GM19395 (cell line): ENCODE results near the gene ZNF684.
"Not testable (repeated sequence)": the region's sequence is repeated elsewhere in the genome, so short reads cannot be mapped to it uniquely, and the experiment has no call there.

ENCODE experiments used
- ATAC-seq: cut with Tn5 transposase; IDR thresholded peaks from one replicate; pipeline ENCODE4 v1.9.1; 2021; ENCODE audit warnings: mild to moderate bottlenecking, moderate library complexity; ENCODE audit not compliant: unreplicated experiment

The ZNF684 gene

DNA sequence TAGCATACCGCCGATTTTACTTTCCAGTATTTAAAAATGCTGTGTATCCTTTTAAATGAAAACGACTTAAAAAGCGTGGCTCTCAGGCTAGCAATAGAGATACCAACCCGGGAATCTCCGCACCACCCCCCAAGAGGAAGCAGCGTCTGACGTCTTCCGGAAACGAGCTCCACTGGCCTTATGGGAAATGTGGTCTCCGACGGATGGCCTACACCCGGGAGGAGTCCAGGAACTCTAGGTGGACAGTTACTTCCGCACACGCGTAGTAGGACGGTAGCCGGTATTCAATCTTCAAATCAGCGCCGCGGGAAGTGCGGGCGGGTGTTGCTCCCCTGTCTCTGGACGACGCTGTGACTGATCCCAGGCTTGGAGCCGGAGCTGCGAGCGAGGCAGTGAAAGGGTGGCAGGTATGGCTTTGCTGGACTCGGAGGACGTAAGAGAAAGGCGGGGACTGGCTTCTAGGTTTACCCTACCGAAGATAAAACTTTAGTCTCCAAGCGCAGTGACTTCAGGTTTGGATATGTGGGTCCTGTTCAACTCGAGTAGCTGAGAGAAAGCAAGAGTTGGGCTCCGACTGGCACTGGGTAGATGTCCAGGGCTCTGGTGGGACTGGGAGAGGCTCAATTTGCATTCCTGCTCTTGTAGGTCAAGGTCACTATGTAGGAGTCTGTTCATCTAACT is at the start of gene ZNF684:
ZNF684 (plus strand) TSS at position 257 of the 681 bp plus-strand sequence. CDS start 1,530 bp downstream, outside the sequence.
- ATAC-seq: peak; percentile 89

GRCh38 chr1:40495315-40495903 is 36.0 kb upstream of the ZNF684 start:
- ATAC-seq: no peak

- not testable (repeated sequence) for ATAC-seq
Observed at GRCh38 chr1:40502651-40503050, 28.8 kb upstream of the ZNF684 start.

GRCh38 chr1:40507973-40508372 is 23.5 kb upstream of the ZNF684 start:
- no peak for ATAC-seq

DNA sequence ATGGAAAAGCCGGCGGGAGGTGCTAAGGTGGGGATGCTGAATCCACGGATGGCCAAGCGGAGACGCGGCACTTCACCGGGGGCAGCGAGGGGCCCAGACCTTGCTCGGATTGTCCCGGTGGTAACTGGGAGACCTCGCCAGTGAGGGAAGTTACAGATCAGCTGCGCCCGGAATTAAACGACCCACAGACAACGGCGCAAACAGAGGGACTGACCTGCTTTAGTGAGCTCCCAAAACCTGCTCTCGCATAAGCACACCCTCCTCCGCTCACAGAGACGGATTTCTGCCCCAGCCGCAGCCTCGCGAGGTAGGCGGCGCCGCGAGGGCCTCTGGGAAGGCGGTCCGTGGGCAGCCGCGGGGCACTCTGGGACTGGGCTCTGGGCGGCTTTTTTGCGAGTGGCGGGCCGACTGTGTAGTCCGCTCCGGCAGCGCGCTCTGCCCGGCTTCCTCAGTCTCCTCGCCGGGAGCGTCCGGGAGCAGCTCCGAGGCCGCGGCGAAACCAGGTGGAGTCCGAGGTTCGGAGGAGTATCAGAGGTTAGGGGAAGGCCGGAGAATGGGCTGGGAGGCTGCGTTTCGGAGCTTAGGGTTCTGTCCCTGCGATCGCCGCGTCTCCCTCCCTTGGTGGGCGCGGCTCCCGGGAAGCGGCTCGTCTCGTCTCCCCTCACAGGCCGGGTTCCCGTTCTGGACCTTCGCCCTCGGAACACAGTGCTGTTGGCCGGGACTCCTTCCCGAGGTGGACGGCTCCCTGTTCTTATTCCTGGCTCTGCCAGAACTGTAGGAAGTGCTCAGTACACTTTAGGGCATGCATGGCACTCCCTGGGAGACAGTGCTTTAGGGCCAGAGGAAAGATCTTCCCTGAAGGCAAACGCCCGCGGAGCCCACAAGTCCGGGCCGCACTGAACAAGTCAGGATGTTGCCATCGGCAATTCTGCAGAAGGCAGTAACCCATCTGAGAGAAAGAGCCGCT is 22.8 kb upstream of the ZNF684 start, which contains the start of gene EXO5:
EXO5 (plus strand) TSS at position 393 of the 967 bp plus-strand sequence. CDS start 5,778 bp downstream, outside the sequence.
- peak; percentile 91 for ATAC-seq

DNA sequence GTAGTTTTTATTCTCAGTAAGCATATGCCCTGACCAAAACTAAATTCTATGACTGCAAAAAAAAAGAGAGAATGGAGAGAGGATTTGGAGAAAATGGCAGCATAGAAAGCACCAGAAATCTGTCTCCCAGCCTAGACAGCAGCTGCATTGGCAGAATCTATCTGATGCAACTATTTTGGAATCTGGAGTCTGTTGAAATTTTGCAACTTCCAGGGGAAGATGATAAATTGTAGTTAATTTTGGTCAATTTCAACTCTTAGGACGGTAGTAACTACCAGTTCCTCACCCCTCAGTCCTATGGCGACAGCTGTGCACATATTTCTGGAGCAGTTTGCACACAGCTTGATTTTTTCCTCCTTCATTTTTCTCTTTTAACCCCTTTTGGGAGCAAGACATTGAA is 11.9 kb upstream of the ZNF684 start:
- no peak for ATAC-seq

- ATAC-seq: peak; percentile 12
Observed at GRCh38 chr1:40530735-40531380, 579 bp upstream of the ZNF684 start.

- no peak for ATAC-seq
Observed at GRCh38 chr1:40532062-40532389, 589 bp downstream of the ZNF684 start.

GRCh38 chr1:40532844-40533424 is 1.5 kb downstream of the ZNF684 start:
- ATAC-seq: no peak

DNA sequence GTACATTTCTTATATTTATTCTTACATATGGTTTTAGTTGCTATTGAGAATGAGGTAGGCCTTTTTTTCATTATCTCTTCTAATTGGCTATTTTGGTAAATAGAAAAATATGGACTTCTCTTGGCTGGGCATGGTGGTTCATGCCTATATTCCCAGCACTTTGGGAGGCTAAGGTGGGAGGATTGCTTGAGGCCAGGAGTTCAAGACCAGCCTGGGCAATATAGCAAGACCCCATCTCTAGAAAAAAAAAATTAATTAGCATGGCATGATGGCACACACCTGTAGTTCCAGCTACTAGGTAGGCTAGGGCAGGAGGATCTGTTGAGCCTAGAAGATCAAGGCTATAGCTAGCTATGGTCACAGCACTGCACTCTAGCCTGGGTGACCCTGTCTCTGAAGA is 3.2 kb downstream of the ZNF684 start:
- no peak for ATAC-seq

DNA sequence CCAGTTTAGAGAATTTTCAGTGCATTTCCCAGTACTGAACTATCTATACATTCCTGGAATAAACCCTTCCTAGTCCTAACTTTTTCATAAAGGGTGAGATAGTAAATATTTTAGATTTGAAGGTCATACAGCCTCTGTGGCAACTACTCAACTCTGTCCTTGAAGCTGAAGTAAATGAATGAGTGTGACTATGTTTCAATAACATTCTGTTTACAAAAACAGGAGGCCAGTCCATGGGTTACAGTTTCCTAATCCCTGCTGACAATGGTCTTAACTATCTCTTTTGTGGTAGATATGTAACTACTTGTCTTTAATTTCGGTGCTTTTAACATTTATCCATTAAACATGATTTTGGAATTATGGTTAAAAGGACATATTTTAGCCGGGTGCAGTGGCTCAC is 4.3 kb downstream of the ZNF684 start:
- ATAC-seq: no peak

GRCh38 chr1:40539338-40539737 is 7.9 kb downstream of the ZNF684 start:
- ATAC-seq: no peak

DNA sequence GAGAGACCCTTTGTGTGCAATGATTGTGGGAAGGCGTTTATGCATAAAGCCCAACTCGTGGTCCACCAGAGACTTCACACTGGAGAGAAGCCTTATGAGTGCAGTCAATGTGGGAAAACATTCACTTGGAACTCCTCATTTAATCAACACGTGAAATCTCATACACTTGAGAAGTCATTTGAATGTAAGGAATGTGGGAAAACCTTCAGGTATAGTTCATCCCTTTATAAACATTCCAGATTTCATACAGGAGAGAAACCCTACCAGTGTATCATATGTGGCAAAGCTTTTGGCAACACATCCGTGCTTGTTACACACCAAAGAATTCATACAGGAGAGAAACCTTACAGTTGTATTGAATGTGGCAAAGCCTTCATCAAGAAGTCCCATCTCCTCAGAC is 15.5 kb downstream of the ZNF684 start:
- no peak for ATAC-seq

DNA sequence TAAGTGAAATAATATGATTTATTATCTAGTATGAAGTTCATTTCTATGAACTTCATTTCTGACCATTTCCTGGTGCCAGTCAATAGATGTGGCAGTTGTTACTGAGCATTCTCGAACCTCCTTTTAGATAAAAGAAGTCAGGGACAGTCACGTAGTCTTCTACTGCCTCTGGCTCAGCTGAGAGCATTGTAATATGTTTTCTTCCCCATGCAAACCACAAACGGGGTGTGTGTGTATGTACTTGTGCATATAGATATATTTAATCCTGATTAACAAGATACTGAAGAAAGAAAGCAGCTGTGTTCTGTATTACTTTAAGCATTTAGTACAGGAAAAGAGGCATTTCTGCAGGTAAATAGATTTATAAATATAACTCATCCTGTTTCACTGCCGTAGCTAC is 21.6 kb downstream of the ZNF684 start:
- no peak for ATAC-seq

- not testable (repeated sequence) for ATAC-seq
Observed at GRCh38 chr1:40554807-40555206, 23.4 kb downstream of the ZNF684 start.

GRCh38 chr1:40556121-40556520 is 24.7 kb downstream of the ZNF684 start:
- no peak for ATAC-seq

DNA sequence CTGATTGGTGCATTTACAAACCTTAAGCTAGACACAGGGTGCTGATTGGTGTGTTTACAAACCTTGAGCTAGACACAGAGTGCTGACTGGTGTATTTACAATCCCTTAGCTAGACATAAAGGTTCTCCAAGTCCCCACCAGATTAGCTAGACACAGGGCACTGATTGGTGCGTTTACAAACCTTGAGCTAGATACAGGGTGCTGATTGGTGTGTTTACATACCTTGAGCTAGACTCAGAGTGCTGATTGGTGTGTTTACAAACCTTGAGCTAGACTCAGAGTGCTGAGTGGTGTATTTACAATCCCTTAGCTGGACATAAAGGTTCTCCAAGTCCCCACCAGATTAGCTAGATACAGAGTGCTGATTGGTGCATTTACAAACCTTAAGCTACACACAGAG is 26.8 kb downstream of the ZNF684 start:
- not testable (repeated sequence) for ATAC-seq

- no peak for ATAC-seq
Observed at GRCh38 chr1:40562185-40562584, 30.7 kb downstream of the ZNF684 start.

- no peak for ATAC-seq
Observed at GRCh38 chr1:40563266-40563665, 31.8 kb downstream of the ZNF684 start.

DNA sequence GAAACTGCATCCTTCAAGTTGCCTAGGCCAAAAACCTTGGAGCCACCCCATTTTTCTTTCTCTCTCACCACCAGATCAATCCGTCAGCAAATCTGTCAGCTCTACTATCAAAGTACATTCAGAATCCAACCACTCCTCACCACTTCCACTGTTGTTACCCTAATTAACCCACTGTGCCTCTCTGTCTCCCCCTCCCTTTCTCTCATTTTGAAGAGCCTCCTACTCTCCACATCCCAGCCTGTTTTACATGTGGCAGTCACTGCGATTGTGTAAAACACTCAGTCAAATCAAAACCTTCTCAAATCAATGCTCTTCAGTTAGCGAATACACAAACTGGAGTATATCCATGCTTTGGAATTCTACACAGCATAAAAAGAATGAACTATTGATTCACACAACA is 33.1 kb downstream of the ZNF684 start:
- ATAC-seq: no peak

DNA sequence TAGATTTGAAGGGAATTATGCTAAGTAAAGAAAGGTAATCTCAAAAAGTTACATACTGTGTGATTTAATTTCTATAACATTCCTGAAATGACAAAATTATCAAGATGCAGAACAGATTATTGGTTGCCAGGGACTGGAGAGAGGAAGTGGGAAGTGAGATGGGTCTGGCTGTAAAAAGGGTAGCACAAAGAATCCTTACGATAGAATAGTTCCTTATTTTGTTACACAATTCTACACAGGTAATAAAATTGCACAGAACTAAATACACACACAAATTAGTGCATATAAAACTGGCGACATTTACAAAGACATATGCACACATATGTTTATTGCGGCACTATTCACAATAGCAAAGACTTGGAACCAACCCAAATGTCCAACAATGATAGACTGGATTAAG is 33.5 kb downstream of the ZNF684 start:
- ATAC-seq: no peak
